Mesendoderm (in vitro differentiated cells): ENCODE measurements around the gene NSMCE1.

Source experiments
- DNase-seq: peaks from one replicate; pipeline ENCODE4 v3.0.0; 2013
- H2AK5ac ChIP-seq: 2 replicates; pipeline ENCODE4 v1.6.1; 2013; ENCODE audit warnings: low read length, inconsistent platforms
- H2BK120ac ChIP-seq: 2 replicates; pipeline ENCODE4 v1.6.1; 2013; ENCODE audit warnings: low read depth, mild to moderate bottlenecking, low read length, moderate library complexity, mixed read lengths
- H2BK15ac ChIP-seq: replicated peaks from 2 replicates; pipeline ENCODE4 v1.6.1; 2013; ENCODE audit warnings: low read depth, mild to moderate bottlenecking, moderate library complexity
- H2BK5ac ChIP-seq: 2 replicates; pipeline ENCODE4 v1.6.1; 2013; ENCODE audit warnings: low read length, inconsistent platforms
- H3K18ac ChIP-seq: 2 replicates; pipeline ENCODE4 v1.6.1; 2013; ENCODE audit warnings: mild to moderate bottlenecking, low read length, mixed read lengths
- H3K23ac ChIP-seq: one replicate; pipeline ENCODE4 v1.6.1; 2013; ENCODE audit warnings: low read length
- H3K27ac ChIP-seq: 2 replicates; pipeline ENCODE4 v1.5.1; 2013; ENCODE audit warnings: low read depth, mild to moderate bottlenecking, inconsistent platforms, low read length, moderate library complexity
- H3K27me3 ChIP-seq: 2 replicates; pipeline ENCODE4 v1.6.1; 2013; ENCODE audit warnings: low read length, control low read depth, mild to moderate bottlenecking, inconsistent platforms; ENCODE audit not compliant: insufficient read depth, poor library complexity
- H3K36me3 ChIP-seq: 2 replicates; pipeline ENCODE4 v1.6.1; 2013; ENCODE audit warnings: low read length, inconsistent platforms; ENCODE audit not compliant: control insufficient read depth, insufficient read depth
- H3K4ac ChIP-seq: one replicate; pipeline ENCODE4 v1.6.1; 2013; ENCODE audit warnings: low read depth, mild to moderate bottlenecking, low read length, moderate library complexity
- H3K4me1 ChIP-seq: 2 replicates; pipeline ENCODE4 v1.6.1; 2013; ENCODE audit warnings: low read depth, low read length, inconsistent platforms; ENCODE audit not compliant: control insufficient read depth
- H3K4me2 ChIP-seq: 2 replicates; pipeline ENCODE4 v1.6.1; 2013; ENCODE audit warnings: low read length
- H3K4me3 ChIP-seq: 2 replicates; pipeline ENCODE4 v1.5.1; 2013; ENCODE audit warnings: mild to moderate bottlenecking, low read length
- H3K56ac ChIP-seq: one replicate; pipeline ENCODE4 v1.6.1; 2013; ENCODE audit warnings: low read length
- H3K79me1 ChIP-seq: 2 replicates; pipeline ENCODE4 v1.6.1; 2013; ENCODE audit warnings: low read length, inconsistent platforms
- H3K79me2 ChIP-seq: 2 replicates; pipeline ENCODE4 v1.6.1; 2013; ENCODE audit warnings: mild to moderate bottlenecking, low read length; ENCODE audit not compliant: control insufficient read depth, insufficient read depth
- H3K9ac ChIP-seq: 2 replicates; pipeline ENCODE4 v1.6.1; 2013; ENCODE audit warnings: low read length, inconsistent platforms
- H4K5ac ChIP-seq: one replicate; pipeline ENCODE4 v1.6.1; 2013; ENCODE audit warnings: low read length
- H4K8ac ChIP-seq: one replicate; pipeline ENCODE4 v1.6.1; 2013; ENCODE audit warnings: low read depth, mild to moderate bottlenecking, control low read depth, low read length, moderate library complexity
- WGBS: extraction: QIAGEN DNeasy Blood & Tissue Kit; methylation state at CpG from one replicate; pipeline ENCODE4 v1.1.7; 2013; ENCODE audit warnings: low lambda C conversion rate, missing lambda C conversion rate; ENCODE audit not compliant: insufficient coverage; ENCODE audit errors: extremely low coverage; 5-methylcytosine and 5-hydroxymethylcytosine counted together

Gene NSMCE1

GRCh38 chr16:27242868-27243590 is 25.5 kb downstream of the NSMCE1 start:
- no peaks in the 10 kb centered on the region for H3K79me2 ChIP-seq
- no peak overlapping the region for H2AK5ac ChIP-seq
- no peak overlapping the region for H2BK5ac ChIP-seq
- peaks cover 5% of the 10 kb centered on the region for H3K4me1 ChIP-seq
- H3K36me3 ChIP-seq: no peaks in the 10 kb centered on the region
- no peak for DNase-seq
- H3K23ac ChIP-seq: peak overlapping the region; percentile 68
- H4K5ac ChIP-seq: no peak overlapping the region
- H3K4me3 ChIP-seq: no peak overlapping the region
- H3K27me3 ChIP-seq: no peaks in the 10 kb centered on the region
- no peak overlapping the region for H3K27ac ChIP-seq
- H3K79me1 ChIP-seq: no peaks in the 10 kb centered on the region
- no peak overlapping the region for H3K9ac ChIP-seq
- no peak overlapping the region for H3K18ac ChIP-seq
- H4K8ac ChIP-seq: no peak overlapping the region
- no peak overlapping the region for H2BK15ac ChIP-seq
- H3K56ac ChIP-seq: no peak overlapping the region
- no CpG with 5 or more reads among the region's 13 CpGs for WGBS
- no peak overlapping the region for H2BK120ac ChIP-seq
- H3K4me2 ChIP-seq: no peak overlapping the region
- no peak overlapping the region for H3K4ac ChIP-seq

GRCh38 chr16:27242398-27242797 is 26.2 kb downstream of the NSMCE1 start:
- peaks cover 5% of the 10 kb centered on the region for H3K4me1 ChIP-seq
- H3K27me3 ChIP-seq: no peaks in the 10 kb centered on the region
- H3K79me1 ChIP-seq: no peaks in the 10 kb centered on the region
- no peaks in the 10 kb centered on the region for H3K36me3 ChIP-seq
- H3K18ac ChIP-seq: no peak overlapping the region
- no peak overlapping the region for H3K4me2 ChIP-seq
- H3K9ac ChIP-seq: no peak overlapping the region
- no peak overlapping the region for H3K4ac ChIP-seq
- no peak overlapping the region for H3K4me3 ChIP-seq
- H3K56ac ChIP-seq: no peak overlapping the region
- no peak overlapping the region for H2AK5ac ChIP-seq
- DNase-seq: no peak
- H3K79me2 ChIP-seq: no peaks in the 10 kb centered on the region
- no CpG with 5 or more reads among the region's 2 CpGs for WGBS
- H2BK15ac ChIP-seq: no peak overlapping the region
- no peak overlapping the region for H3K23ac ChIP-seq
- H2BK120ac ChIP-seq: no peak overlapping the region
- no peak overlapping the region for H4K8ac ChIP-seq
- H3K27ac ChIP-seq: no peak overlapping the region
- H2BK5ac ChIP-seq: no peak overlapping the region
- H4K5ac ChIP-seq: no peak overlapping the region

- peaks cover 5% of the 10 kb centered on the region for H3K4me1 ChIP-seq
- H2BK15ac ChIP-seq: no peak overlapping the region
- no peak overlapping the region for H3K4ac ChIP-seq
- no peaks in the 10 kb centered on the region for H3K27me3 ChIP-seq
- no peak for DNase-seq
- no peaks in the 10 kb centered on the region for H3K79me2 ChIP-seq
- H3K4me2 ChIP-seq: no peak overlapping the region
- H2AK5ac ChIP-seq: no peak overlapping the region
- WGBS: no CpG with 5 or more reads among the region's 13 CpGs
- H3K18ac ChIP-seq: no peak overlapping the region
- H3K79me1 ChIP-seq: no peaks in the 10 kb centered on the region
- no peak overlapping the region for H3K23ac ChIP-seq
- H2BK120ac ChIP-seq: no peak overlapping the region
- no peak overlapping the region for H2BK5ac ChIP-seq
- H4K5ac ChIP-seq: no peak overlapping the region
- no peaks in the 10 kb centered on the region for H3K36me3 ChIP-seq
- H3K56ac ChIP-seq: no peak overlapping the region
- H4K8ac ChIP-seq: no peak overlapping the region
- H3K27ac ChIP-seq: no peak overlapping the region
- H3K4me3 ChIP-seq: no peak overlapping the region
- no peak overlapping the region for H3K9ac ChIP-seq
These were observed 26.9 kb downstream of the NSMCE1 start for GRCh38 chr16:27241658-27242057.

- no peak overlapping the region for H3K56ac ChIP-seq
- H3K36me3 ChIP-seq: no peaks in the 10 kb centered on the region
- no CpG with 5 or more reads among the region's 6 CpGs for WGBS
- no peak overlapping the region for H4K5ac ChIP-seq
- DNase-seq: no peak
- no peaks in the 10 kb centered on the region for H3K79me1 ChIP-seq
- no peak overlapping the region for H3K4ac ChIP-seq
- H3K27ac ChIP-seq: no peak overlapping the region
- H4K8ac ChIP-seq: no peak overlapping the region
- no peak overlapping the region for H3K4me2 ChIP-seq
- peaks cover 5% of the 10 kb centered on the region for H3K4me1 ChIP-seq
- no peak overlapping the region for H2AK5ac ChIP-seq
- no peaks in the 10 kb centered on the region for H3K79me2 ChIP-seq
- H2BK120ac ChIP-seq: no peak overlapping the region
- H3K27me3 ChIP-seq: no peaks in the 10 kb centered on the region
- H3K18ac ChIP-seq: no peak overlapping the region
- H2BK5ac ChIP-seq: no peak overlapping the region
- H3K23ac ChIP-seq: no peak overlapping the region
- H2BK15ac ChIP-seq: no peak overlapping the region
- no peak overlapping the region for H3K4me3 ChIP-seq
- H3K9ac ChIP-seq: no peak overlapping the region
These were observed 27.5 kb downstream of the NSMCE1 start for GRCh38 chr16:27240948-27241531.

GRCh38 chr16:27239906-27240655 is 28.5 kb downstream of the NSMCE1 start:
- H2AK5ac ChIP-seq: no peak overlapping the region

More at GRCh38 chr16:27239906-27240655, 28.5 kb downstream of the NSMCE1 start:
- Histone ChIP-seq H4K5ac (no peak overlapping the region), H3K9ac (no peak overlapping the region), H3K4me1 (peaks cover 5% of the 10 kb centered on the region), H3K79me1 (no peaks in the 10 kb centered on the region), H3K79me2 (no peaks in the 10 kb centered on the region), H3K4me3 (no peak overlapping the region), H3K18ac (no peak overlapping the region), H4K8ac (no peak overlapping the region), H3K27me3 (no peaks in the 10 kb centered on the region), H3K56ac (no peak overlapping the region), H3K27ac (no peak overlapping the region), H2BK5ac (no peak overlapping the region), H3K4ac (no peak overlapping the region), H2BK120ac (no peak overlapping the region), H3K4me2 (no peak overlapping the region), H3K36me3 (no peaks in the 10 kb centered on the region), H2BK15ac (no peak overlapping the region), H3K23ac (no peak overlapping the region)
- WGBS: no CpG with 5 or more reads among the region's 9 CpGs
- no peak for DNase-seq
